Lower lobe of right lung (tissue), 2 donors: ENCODE data around the gene EHMT1. TPM values are rescaled to one million over a fixed set of nuclear protein-coding genes. Genes with fewer than 3 reads are reported as not detected.
"Not testable (repeated sequence)": the region's sequence is repeated elsewhere in the genome, so short reads cannot be mapped to it uniquely, and the experiment has no call there.

ENCODE experiments used
- ATAC-seq, 2 donors: fragments of 200-7000 bp; cut with Tn5 transposase; one replicate each; pipeline ENCODE4 v1.9.1; 2020 to 2022; ENCODE audit warnings: mild to moderate bottlenecking in 2 of 2, moderate library complexity in 2 of 2
- DNase-seq: peaks from one replicate; pipeline ENCODE4 v3.0.0-alpha.2; 2020
- H3K27ac ChIP-seq: fragments of 200-600 bp; one replicate; pipeline ENCODE4 v1.8.0; 2022
- H3K27me3 ChIP-seq: fragments of 200-600 bp; one replicate; pipeline ENCODE4 v1.8.0; 2022; ENCODE audit warnings: low read depth
- H3K36me3 ChIP-seq: fragments of 200-600 bp; one replicate; pipeline ENCODE4 v1.8.0; 2022; ENCODE audit warnings: mild to moderate bottlenecking
- H3K4me1 ChIP-seq: fragments of 200-600 bp; one replicate; pipeline ENCODE4 v1.8.0; 2022
- H3K4me3 ChIP-seq: fragments of 200-600 bp; one replicate; pipeline ENCODE4 v1.8.0; 2022; ENCODE audit warnings: mild to moderate bottlenecking
- H3K9me3 ChIP-seq: fragments of 200-600 bp; one replicate; pipeline ENCODE4 v1.8.0; 2022
- intact Hi-C: fragments of 100-400 bp; cut with DNase I; formaldehyde crosslinking; loops from one replicate; pipeline ENCODE4 v1.11.0; 2022
- total RNA-seq: library from RNA; stranded (reverse); fragmentation: NEBNext Ultra II Directional; extraction: Animal tissue kit (Norgen Biotek cat#: 25700); gene quantifications from one replicate; pipeline ENCODE4 v1.2.1, GENCODE V29; 2021
- TF ChIP-seq, protein P1 (sequence below): fragments of 200-600 bp; IDR thresholded peaks from one replicate; pipeline ENCODE4 v1.8.0; 2022; ENCODE audit warnings: antibody characterized with exemption, mild to moderate bottlenecking
- donor health status: DM: no; HTN: yes; CAD: no; lungs with severe emphysema.

The EHMT1 gene
- total RNA-seq, 1 donor from 2014 or later, result 73.5 TPM

GRCh38 chr9:137809040-137809576, 190.3 kb downstream of the EHMT1 start:
- ATAC-seq (no peak), DNase-seq (no peak)
- H3K9me3 ChIP-seq, result no peaks in the 10 kb centered on the region
- H3K27me3 ChIP-seq, result no peaks in the 10 kb centered on the region
- H3K4me1 ChIP-seq, result no peaks in the 10 kb centered on the region
- no peak overlapping the region for H3K4me3 ChIP-seq
- no peak overlapping the region for H3K27ac ChIP-seq
- intact Hi-C loops, result no loop called here
- H3K36me3 ChIP-seq, result peaks cover 59% of the 10 kb centered on the region
- TF ChIP-seq, protein P1, sequence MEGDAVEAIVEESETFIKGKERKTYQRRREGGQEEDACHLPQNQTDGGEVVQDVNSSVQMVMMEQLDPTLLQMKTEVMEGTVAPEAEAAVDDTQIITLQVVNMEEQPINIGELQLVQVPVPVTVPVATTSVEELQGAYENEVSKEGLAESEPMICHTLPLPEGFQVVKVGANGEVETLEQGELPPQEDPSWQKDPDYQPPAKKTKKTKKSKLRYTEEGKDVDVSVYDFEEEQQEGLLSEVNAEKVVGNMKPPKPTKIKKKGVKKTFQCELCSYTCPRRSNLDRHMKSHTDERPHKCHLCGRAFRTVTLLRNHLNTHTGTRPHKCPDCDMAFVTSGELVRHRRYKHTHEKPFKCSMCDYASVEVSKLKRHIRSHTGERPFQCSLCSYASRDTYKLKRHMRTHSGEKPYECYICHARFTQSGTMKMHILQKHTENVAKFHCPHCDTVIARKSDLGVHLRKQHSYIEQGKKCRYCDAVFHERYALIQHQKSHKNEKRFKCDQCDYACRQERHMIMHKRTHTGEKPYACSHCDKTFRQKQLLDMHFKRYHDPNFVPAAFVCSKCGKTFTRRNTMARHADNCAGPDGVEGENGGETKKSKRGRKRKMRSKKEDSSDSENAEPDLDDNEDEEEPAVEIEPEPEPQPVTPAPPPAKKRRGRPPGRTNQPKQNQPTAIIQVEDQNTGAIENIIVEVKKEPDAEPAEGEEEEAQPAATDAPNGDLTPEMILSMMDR, result no peak

DNA sequence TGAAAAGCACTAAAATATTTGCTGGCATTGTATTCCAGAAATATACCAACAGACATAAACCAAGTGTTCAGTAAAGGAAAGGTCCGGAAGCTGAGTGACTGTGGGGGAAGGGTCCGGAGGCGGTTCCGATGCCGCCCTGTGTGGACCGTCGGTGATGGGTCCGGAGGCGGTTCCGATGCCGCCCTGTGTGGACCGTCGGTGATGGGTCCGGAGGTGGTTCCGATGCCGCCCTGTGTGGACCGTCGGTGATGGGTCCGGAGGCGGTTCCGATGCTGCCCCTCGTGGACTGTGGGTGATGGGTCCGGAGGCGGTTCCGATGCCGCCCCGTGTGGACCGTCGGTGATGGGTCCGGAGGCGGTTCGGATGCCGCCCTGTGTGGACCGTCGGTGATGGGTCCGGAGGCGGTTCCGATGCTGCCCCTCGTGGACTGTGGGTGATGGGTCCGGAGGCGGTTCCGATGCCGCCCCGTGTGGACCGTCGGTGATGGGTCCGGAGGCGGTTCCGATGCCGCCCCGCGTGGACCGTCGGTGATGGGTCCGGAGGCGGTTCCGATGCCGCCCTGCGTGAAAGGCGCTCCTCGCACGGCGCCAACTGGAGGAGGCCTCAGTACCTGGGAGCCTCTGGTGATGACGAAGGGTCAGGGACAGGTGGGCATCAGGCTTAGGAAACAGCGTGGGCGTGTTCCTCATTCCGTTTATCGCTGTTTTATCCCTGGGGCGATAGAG, 191.1 kb downstream of the EHMT1 start:
- ATAC-seq, intact Hi-C loops, H3K27ac ChIP-seq, H3K9me3 ChIP-seq, H3K4me1 ChIP-seq, H3K27me3 ChIP-seq, H3K4me3 ChIP-seq, DNase-seq: not testable (repeated sequence)
- H3K36me3 ChIP-seq, result peaks cover 65% of the 10 kb centered on the region

DNA sequence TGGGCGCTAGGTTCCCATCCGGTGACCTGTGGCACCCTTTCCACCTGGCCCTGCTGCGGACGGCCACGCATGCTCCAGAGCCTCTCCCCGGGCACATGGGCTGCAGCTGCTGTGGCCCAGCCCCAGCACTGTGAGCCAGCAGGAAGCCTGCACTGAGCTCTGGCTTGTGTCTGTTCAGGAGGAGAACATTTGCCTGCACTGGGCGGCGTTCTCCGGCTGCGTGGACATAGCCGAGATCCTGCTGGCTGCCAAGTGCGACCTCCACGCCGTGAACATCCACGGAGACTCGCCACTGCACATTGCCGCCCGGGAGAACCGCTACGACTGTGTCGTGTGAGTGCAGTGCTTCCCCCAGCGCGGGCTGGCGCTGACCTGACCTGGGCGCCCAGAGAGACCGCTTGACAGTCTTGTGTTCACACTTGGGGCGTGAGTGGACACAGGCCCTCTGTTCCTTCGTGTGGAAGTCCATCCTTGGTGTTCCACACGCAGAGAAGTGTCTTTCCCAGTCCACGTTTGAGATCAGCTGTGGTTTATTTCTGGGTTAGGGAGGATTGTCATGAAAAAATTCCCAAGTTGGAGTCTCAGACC, 192.6 kb downstream of the EHMT1 start:
- ATAC-seq (no peak), DNase-seq (no peak)
- no peaks in the 10 kb centered on the region for H3K4me1 ChIP-seq
- no peaks in the 10 kb centered on the region for H3K9me3 ChIP-seq
- TF ChIP-seq, protein P1, result no peak
- H3K27ac ChIP-seq, result no peak overlapping the region
- no peak overlapping the region for H3K4me3 ChIP-seq
- no peaks in the 10 kb centered on the region for H3K27me3 ChIP-seq
- H3K36me3 ChIP-seq, result peaks cover 76% of the 10 kb centered on the region
- intact Hi-C loops, result no loop called here

DNA sequence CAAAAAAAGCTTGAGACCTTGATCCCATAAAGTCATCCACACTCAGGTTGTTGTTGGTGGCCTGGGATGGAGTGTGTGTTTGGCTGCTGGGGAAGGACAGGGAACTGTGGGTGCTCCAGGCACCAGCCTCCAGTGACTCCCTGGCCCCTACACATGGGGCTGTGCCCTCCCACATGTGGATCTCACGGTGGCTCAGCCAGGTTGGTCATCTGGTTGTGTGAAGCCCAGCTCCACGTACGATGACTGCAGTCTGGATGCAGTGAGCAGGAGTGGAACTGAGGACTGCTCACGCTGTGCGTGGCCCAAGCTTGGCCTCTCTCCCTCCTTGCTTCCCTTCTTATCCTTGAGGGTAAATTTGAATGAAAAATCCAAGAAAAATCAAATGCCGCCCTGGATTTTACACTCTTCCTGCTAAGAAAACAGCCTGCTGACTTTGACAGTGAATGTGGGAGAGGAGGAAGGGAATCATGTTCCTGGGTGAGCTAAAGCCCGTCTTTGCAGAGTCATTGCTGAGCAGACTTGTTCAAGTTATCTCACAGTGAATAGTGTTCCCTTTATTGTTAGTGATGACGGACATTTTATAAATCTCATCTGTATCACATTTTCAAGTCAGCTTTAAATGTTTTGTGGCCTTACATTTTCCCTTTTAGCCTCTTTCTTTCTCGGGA, 193.7 kb downstream of the EHMT1 start:
- Histone ChIP-seq H3K4me3 (no peak overlapping the region), H3K4me1 (no peaks in the 10 kb centered on the region), H3K27ac (no peak overlapping the region), H3K27me3 (no peaks in the 10 kb centered on the region), H3K36me3 (peaks cover 86% of the 10 kb centered on the region), H3K9me3 (no peaks in the 10 kb centered on the region)
- DNase-seq (no peak), ATAC-seq (no peak)
- intact Hi-C loops, result no loop called here
- TF ChIP-seq, protein P1, result no peak

- H3K27me3 ChIP-seq, result no peaks in the 10 kb centered on the region
- ATAC-seq (no peak), DNase-seq (no peak)
- TF ChIP-seq, protein P1, result no peak
- H3K36me3 ChIP-seq, result peaks cover 89% of the 10 kb centered on the region
- no peaks in the 10 kb centered on the region for H3K4me1 ChIP-seq
- no peak overlapping the region for H3K4me3 ChIP-seq
- intact Hi-C loops, result no loop called here
- H3K9me3 ChIP-seq, result no peaks in the 10 kb centered on the region
- no peak overlapping the region for H3K27ac ChIP-seq
Observed at GRCh38 chr9:137813167-137813566, 194.4 kb downstream of the EHMT1 start.
